HEK293T (cell line): ENCODE data around the gene EVA1A.

ENCODE experiments used
- BHLHE40 ChIP-seq: fragments of 450-650 bp; IDR thresholded peaks from 2 replicates; pipeline ENCODE4 v1.6.1; 2016; ENCODE audit warnings: mild to moderate bottlenecking, moderate library complexity, borderline replicate concordance
- CTBP1 ChIP-seq: fragments of 450-650 bp; IDR thresholded peaks from 2 replicates; pipeline ENCODE4 v1.6.1; 2016; ENCODE audit warnings: borderline replicate concordance
- FOXA1 ChIP-seq: fragments of 450-650 bp; IDR thresholded peaks from 2 replicates; pipeline ENCODE4 v1.6.1; 2016; ENCODE audit warnings: mild to moderate bottlenecking
- FOXK2 ChIP-seq: fragments of 450-650 bp; IDR thresholded peaks from 2 replicates; pipeline ENCODE4 v1.6.1; 2016; ENCODE audit warnings: mild to moderate bottlenecking
- NFRKB ChIP-seq: fragments of 450-650 bp; IDR thresholded peaks from 2 replicates; pipeline ENCODE4 v1.6.1; 2016; ENCODE audit warnings: mild to moderate bottlenecking, moderate library complexity
- PKNOX1 ChIP-seq: fragments of 450-650 bp; IDR thresholded peaks from 2 replicates; pipeline ENCODE4 v1.6.1; 2016
- SP1 ChIP-seq: fragments of 450-650 bp; IDR thresholded peaks from 2 replicates; pipeline ENCODE4 v1.6.1; 2017

- TF ChIP-seq FOXK2 (no peak), PKNOX1 (no peak), CTBP1 (no peak), NFRKB (no peak), BHLHE40 (no peak), SP1 (no peak), FOXA1 (no peak)
Measured at GRCh38 chr2:75458201-75458600, 102.5 kb downstream of the EVA1A start.
